HL-60 (cell line): ENCODE measurements around the gene CCSER2.

Experiments used
- CTCF ChIP-seq: IDR thresholded peaks from one replicate; pipeline ENCODE4 v1.5.1; 2011; ENCODE audit warnings: low read length, control low read depth, inconsistent platforms; ENCODE audit not compliant: insufficient read depth
- GABPA ChIP-seq: IDR thresholded peaks from 2 replicates; pipeline ENCODE4 v1.6.1; 2012; ENCODE audit warnings: low read depth

DNA sequence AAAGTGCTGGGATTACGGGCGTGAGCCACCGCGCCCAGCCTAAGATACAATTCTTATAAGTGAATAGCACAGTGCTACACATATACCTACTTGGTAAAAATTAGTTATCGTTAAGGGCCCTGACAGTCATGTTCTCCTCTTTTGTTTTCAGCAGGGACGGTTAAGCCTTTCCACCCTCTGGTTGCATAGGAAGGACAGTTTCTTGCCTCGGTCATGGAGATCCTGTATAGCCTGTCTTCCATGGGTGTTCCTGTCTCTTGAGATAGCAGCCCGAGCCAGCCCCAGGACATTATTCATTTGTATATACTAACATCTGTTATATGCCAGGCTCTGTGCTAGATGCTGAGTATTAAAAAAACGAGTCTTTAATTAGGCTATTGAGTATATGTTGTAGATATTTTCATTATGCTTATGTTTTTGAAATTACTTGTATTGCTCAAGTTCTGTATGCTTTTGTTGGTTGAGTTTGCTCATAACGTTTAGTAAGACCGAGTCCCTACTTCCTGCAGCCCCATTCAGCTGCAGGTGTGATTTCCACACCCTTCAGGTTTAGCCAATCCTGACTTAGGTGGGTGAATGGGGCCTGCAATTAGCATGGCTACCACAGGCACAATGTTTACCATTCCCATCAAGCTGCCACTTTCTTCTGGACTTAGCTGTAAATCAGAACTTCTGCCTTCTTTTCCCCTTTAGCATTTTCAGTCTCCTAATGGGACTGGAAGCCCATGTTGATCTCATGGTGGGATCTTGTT is 24.8 kb downstream of the CCSER2 start:
- TF ChIP-seq CTCF (no peak), GABPA (no peak)
